Calu3 (cell line): ENCODE results near the gene PCDHA12. TPM values are rescaled to one million over a fixed set of nuclear protein-coding genes. Genes with fewer than 3 reads are reported as not detected.
A peak's percentile ranks its signal among the peaks of the same experiment; 100 is the strongest.

Source experiments
- BruUV-seq: library from RNA; stranded (reverse); fragments of 400-500 nt; replicated peaks from 2 replicates; lab custom pipeline; 2021; lab: Mats Ljungman, UMichigan
- CTCF ChIA-PET: fragments of 300-600 bp; sonication (Branson Sonifier 250); formaldehyde crosslinking; loops from one replicate; lab custom pipeline; 2022; ENCODE audit warnings: antibody characterized with exemption; lab: Charles Lee
- DNase-seq: peaks from one replicate; pipeline ENCODE4 v3.0.0; 2022
- H3K27ac Mint-ChIP-seq: one replicate; pipeline ENCODE4 v1.8.0; 2022; ENCODE audit warnings: mixed read lengths; ENCODE audit not compliant: unreplicated experiment
- H3K27me3 Mint-ChIP-seq: one replicate; pipeline ENCODE4 v1.8.0; 2022; ENCODE audit warnings: mixed read lengths; ENCODE audit not compliant: unreplicated experiment
- H3K36me3 Mint-ChIP-seq: one replicate; pipeline ENCODE4 v1.8.0; 2022; ENCODE audit warnings: mild to moderate bottlenecking, moderate library complexity, mixed read lengths; ENCODE audit not compliant: insufficient read depth, unreplicated experiment
- H3K4me1 Mint-ChIP-seq: one replicate; pipeline ENCODE4 v1.8.0; 2022; ENCODE audit warnings: mild to moderate bottlenecking, low read depth, mixed read lengths; ENCODE audit not compliant: unreplicated experiment
- H3K4me3 Mint-ChIP-seq: one replicate; pipeline ENCODE4 v1.8.0; 2022; ENCODE audit warnings: mild to moderate bottlenecking, low read depth, moderate library complexity, mixed read lengths; ENCODE audit not compliant: unreplicated experiment
- H3K9me3 Mint-ChIP-seq: one replicate; pipeline ENCODE4 v1.8.0; 2022; ENCODE audit warnings: low read depth, mixed read lengths; ENCODE audit not compliant: unreplicated experiment
- CTCF ChIP-seq: fragments of 200-600 bp; IDR thresholded peaks from one replicate; pipeline ENCODE4 v1.8.0; 2022; ENCODE audit warnings: antibody characterized with exemption; ENCODE audit not compliant: unreplicated experiment
- intact Hi-C: fragments of 100-400 bp; cut with micrococcal nuclease; formaldehyde crosslinking; loops from one replicate; pipeline ENCODE4 v1.10.0; 2022; ENCODE audit not compliant: unreplicated experiment
- total RNA-seq: library from RNA; stranded (reverse); gene quantifications from 2 replicates; pipeline ENCODE4 v1.2.3, GENCODE V29; 2022

PCDHA12 gene
- total RNA-seq, 1 experiment from 2014 or later, result 0.78 TPM

GRCh38 chr5:140916325-140916724 lies 41.2 kb downstream of the PCDHA12 start:
- DNase-seq, result no peak
- CTCF ChIA-PET, result no interaction called here
- no TSS peak for BruUV-seq
- no peak overlapping the region for H3K4me3 Mint-ChIP-seq
- H3K36me3 Mint-ChIP-seq, result no peaks in the 10 kb centered on the region
- H3K4me1 Mint-ChIP-seq, result no peaks in the 10 kb centered on the region
- H3K9me3 Mint-ChIP-seq, result peaks cover 4% of the 10 kb centered on the region
- intact Hi-C loops, result no loop called here
- H3K27ac Mint-ChIP-seq, result no peak overlapping the region
- H3K27me3 Mint-ChIP-seq, result no peaks in the 10 kb centered on the region
- no peak for TF ChIP-seq CTCF

- no peaks in the 10 kb centered on the region for H3K9me3 Mint-ChIP-seq
- no peak for DNase-seq
- no peaks in the 10 kb centered on the region for H3K27me3 Mint-ChIP-seq
- intact Hi-C loops, result no loop called here
- H3K4me3 Mint-ChIP-seq, result no peak overlapping the region
- H3K36me3 Mint-ChIP-seq, result peaks cover 16% of the 10 kb centered on the region
- no peaks in the 10 kb centered on the region for H3K4me1 Mint-ChIP-seq
- TF ChIP-seq CTCF, result no peak
- CTCF ChIA-PET, result no interaction called here
- no TSS peak for BruUV-seq
- H3K27ac Mint-ChIP-seq, result no peak overlapping the region
Measured at GRCh38 chr5:140923601-140924000, 48.5 kb downstream of the PCDHA12 start.

- CTCF ChIA-PET, result interaction anchor here (2.7 kb wide), 1 partner anchor 115 kb away, joined by 33 read pairs; no protein-coding TSS in a partner anchor
- Mint-ChIP-seq H3K27ac (no peak within 1 kb of the TSS), H3K27me3 (no peaks in the 10 kb centered on the region), H3K9me3 (no peaks in the 10 kb centered on the region), H3K36me3 (peaks cover 16% of the 10 kb centered on the region), H3K4me1 (no peaks in the 10 kb centered on the region), H3K4me3 (peak within 1 kb of the TSS; percentile 76)
- BruUV-seq, result no TSS peak
- no peak for TF ChIP-seq CTCF
- intact Hi-C loops, result loop anchor here (1.0 to 2.0 kb wide), 2 partner anchors 43 to 114 kb away; partner anchors contain the start of gene PCDHA13
- DNase-seq, result peak; percentile 17
Measured at GRCh38 chr5:140925806-140926442, 50.8 kb downstream of the PCDHA12 start, which contains the start of gene PCDHAC1. PCDHAC1 (plus strand) TSS chr5:140926299; CDS start chr5:140926893, 594 bp downstream.

- Mint-ChIP-seq H3K36me3 (peaks cover 16% of the 10 kb centered on the region), H3K27ac (no peak overlapping the region), H3K4me3 (peak overlapping the region; percentile 76), H3K4me1 (no peaks in the 10 kb centered on the region), H3K27me3 (no peaks in the 10 kb centered on the region), H3K9me3 (no peaks in the 10 kb centered on the region)
- intact Hi-C loops, result loop anchor here (1.0 to 2.0 kb wide), 2 partner anchors 44 to 114 kb away; partner anchors contain the start of gene PCDHA13
- peak; percentile 76 for DNase-seq
- CTCF ChIA-PET, result interaction anchor here (1.2 to 2.7 kb wide), 2 partner anchors 77 to 114 kb away, joined by 5 to 33 read pairs; no protein-coding TSS in a partner anchor
- peak; percentile 31 for TF ChIP-seq CTCF
- BruUV-seq, result no TSS peak
Measured at GRCh38 chr5:140926443-140927227, 51.5 kb downstream of the PCDHA12 start.
